Neural cell (in vitro differentiated cells): ENCODE results near the gene XPO4.

Experiments used
- EP300 ChIP-seq: fragments of 450-650 bp; conservative IDR thresholded peaks from 2 replicates; pipeline ENCODE4 v1.6.1; 2014; ENCODE audit warnings: antibody characterized with exemption, mild to moderate bottlenecking, moderate library complexity; ENCODE audit not compliant: poor library complexity, severe bottlenecking
- EZH2 ChIP-seq: fragments of 200-600, 300-800 bp; shearing (Covaris generic), sonication (generic); IDR thresholded peaks from 2 replicates; pipeline ENCODE4 v1.6.1; 2014; ENCODE audit warnings: antibody characterized with exemption, low read length, borderline replicate concordance, mild to moderate bottlenecking; ENCODE audit not compliant: insufficient read depth, poor library complexity, severe bottlenecking
- MXI1 ChIP-seq: fragments of 450-650 bp; conservative IDR thresholded peaks from 2 replicates; pipeline ENCODE4 v1.6.1; 2014; ENCODE audit warnings: antibody characterized with exemption, mild to moderate bottlenecking; ENCODE audit not compliant: poor library complexity, severe bottlenecking
- POLR2AphosphoS5 ChIP-seq: IDR thresholded peaks from 2 replicates; pipeline ENCODE4 v1.6.1; 2012
- RAD21 ChIP-seq: fragments of 450-650 bp; conservative IDR thresholded peaks from 2 replicates; pipeline ENCODE4 v1.6.1; 2014; ENCODE audit warnings: antibody characterized with exemption, mild to moderate bottlenecking, moderate library complexity
- TAF1 ChIP-seq: IDR thresholded peaks from 2 replicates; pipeline ENCODE4 v1.6.1; 2012; ENCODE audit warnings: low read depth
- TF ChIP-seq, protein P1 (sequence below): fragments of 450-650 bp; IDR thresholded peaks from 2 replicates; pipeline ENCODE4 v1.5.1; 2014; ENCODE audit warnings: antibody characterized with exemption, mild to moderate bottlenecking, moderate library complexity; ENCODE audit not compliant: poor library complexity, severe bottlenecking
- TF ChIP-seq, protein P2 (sequence below): IDR thresholded peaks from 2 replicates; pipeline ENCODE4 v1.6.1; 2012; ENCODE audit warnings: borderline replicate concordance

DNA sequence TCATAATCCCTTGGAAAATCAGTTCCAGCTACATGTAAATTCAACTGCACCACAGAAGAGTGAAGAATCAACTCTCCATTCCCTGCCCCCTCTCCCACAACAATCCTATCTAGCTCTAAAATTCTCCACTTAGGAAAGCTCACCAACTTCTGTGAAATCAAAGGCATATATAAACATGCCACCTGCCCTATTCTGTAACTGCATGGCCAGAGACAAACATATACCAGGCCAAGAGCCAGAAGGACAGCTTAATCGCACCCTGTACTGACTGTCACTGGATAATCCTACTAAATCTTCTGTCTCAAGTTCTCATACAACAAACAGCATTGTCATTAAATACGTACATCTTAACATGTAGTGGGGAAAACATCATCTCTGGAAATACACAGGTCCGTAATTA is 70.6 kb downstream of the XPO4 start:
- TF ChIP-seq, protein P1, sequence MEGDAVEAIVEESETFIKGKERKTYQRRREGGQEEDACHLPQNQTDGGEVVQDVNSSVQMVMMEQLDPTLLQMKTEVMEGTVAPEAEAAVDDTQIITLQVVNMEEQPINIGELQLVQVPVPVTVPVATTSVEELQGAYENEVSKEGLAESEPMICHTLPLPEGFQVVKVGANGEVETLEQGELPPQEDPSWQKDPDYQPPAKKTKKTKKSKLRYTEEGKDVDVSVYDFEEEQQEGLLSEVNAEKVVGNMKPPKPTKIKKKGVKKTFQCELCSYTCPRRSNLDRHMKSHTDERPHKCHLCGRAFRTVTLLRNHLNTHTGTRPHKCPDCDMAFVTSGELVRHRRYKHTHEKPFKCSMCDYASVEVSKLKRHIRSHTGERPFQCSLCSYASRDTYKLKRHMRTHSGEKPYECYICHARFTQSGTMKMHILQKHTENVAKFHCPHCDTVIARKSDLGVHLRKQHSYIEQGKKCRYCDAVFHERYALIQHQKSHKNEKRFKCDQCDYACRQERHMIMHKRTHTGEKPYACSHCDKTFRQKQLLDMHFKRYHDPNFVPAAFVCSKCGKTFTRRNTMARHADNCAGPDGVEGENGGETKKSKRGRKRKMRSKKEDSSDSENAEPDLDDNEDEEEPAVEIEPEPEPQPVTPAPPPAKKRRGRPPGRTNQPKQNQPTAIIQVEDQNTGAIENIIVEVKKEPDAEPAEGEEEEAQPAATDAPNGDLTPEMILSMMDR, result no peak
- TF ChIP-seq, protein P2, sequence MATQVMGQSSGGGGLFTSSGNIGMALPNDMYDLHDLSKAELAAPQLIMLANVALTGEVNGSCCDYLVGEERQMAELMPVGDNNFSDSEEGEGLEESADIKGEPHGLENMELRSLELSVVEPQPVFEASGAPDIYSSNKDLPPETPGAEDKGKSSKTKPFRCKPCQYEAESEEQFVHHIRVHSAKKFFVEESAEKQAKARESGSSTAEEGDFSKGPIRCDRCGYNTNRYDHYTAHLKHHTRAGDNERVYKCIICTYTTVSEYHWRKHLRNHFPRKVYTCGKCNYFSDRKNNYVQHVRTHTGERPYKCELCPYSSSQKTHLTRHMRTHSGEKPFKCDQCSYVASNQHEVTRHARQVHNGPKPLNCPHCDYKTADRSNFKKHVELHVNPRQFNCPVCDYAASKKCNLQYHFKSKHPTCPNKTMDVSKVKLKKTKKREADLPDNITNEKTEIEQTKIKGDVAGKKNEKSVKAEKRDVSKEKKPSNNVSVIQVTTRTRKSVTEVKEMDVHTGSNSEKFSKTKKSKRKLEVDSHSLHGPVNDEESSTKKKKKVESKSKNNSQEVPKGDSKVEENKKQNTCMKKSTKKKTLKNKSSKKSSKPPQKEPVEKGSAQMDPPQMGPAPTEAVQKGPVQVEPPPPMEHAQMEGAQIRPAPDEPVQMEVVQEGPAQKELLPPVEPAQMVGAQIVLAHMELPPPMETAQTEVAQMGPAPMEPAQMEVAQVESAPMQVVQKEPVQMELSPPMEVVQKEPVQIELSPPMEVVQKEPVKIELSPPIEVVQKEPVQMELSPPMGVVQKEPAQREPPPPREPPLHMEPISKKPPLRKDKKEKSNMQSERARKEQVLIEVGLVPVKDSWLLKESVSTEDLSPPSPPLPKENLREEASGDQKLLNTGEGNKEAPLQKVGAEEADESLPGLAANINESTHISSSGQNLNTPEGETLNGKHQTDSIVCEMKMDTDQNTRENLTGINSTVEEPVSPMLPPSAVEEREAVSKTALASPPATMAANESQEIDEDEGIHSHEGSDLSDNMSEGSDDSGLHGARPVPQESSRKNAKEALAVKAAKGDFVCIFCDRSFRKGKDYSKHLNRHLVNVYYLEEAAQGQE, result no peak
- TF ChIP-seq MXI1 (no peak), POLR2AphosphoS5 (no peak), EP300 (no peak), TAF1 (no peak), EZH2 (no peak), RAD21 (no peak)
